Karpas-422 (cell line): ENCODE data around the gene ALX3. TPM values are rescaled to one million over a fixed set of nuclear protein-coding genes. Genes with fewer than 3 reads are reported as not detected.

Source experiments
- DNase-seq: peaks from one replicate; pipeline ENCODE4 v3.0.0-alpha.2; 2015
- H2AFZ ChIP-seq: fragments of 200-600 bp; sonication (generic); 2 replicates; pipeline ENCODE4 v1.6.1; 2014; ENCODE audit warnings: antibody characterized with exemption, low read length, mixed read lengths
- H3K27ac ChIP-seq: fragments of 200-600 bp; sonication (generic); 2 replicates; pipeline ENCODE4 v1.5.1; 2014; ENCODE audit warnings: mild to moderate bottlenecking, low read length, moderate library complexity
- H3K27me3 ChIP-seq: fragments of 200-600 bp; sonication (generic); 2 replicates; pipeline ENCODE4 v1.6.1; 2014; ENCODE audit warnings: low read length, mixed read lengths
- H3K36me3 ChIP-seq: fragments of 200-600 bp; sonication (generic); 2 replicates; pipeline ENCODE4 v1.6.1; 2014; ENCODE audit warnings: low read length, mixed read lengths; ENCODE audit not compliant: insufficient read depth
- H3K4me1 ChIP-seq: fragments of 200-600 bp; sonication (generic); 2 replicates; pipeline ENCODE4 v1.6.1; 2014; ENCODE audit warnings: mild to moderate bottlenecking, low read length, mixed read lengths
- H3K4me2 ChIP-seq: fragments of 200-600 bp; sonication (generic); 2 replicates; pipeline ENCODE4 v1.6.1; 2014; ENCODE audit warnings: low read length, low read depth, mild to moderate bottlenecking; ENCODE audit not compliant: poor library complexity, severe bottlenecking
- H3K4me3 ChIP-seq: fragments of 200-600 bp; sonication (generic); 2 replicates; pipeline ENCODE4 v1.5.1; 2014; ENCODE audit warnings: mild to moderate bottlenecking, antibody characterized with exemption, low read length, mixed read lengths
- H3K79me2 ChIP-seq: fragments of 200-600 bp; sonication (generic); 2 replicates; pipeline ENCODE4 v1.6.1; 2014; ENCODE audit warnings: mild to moderate bottlenecking, low read length, mixed read lengths
- H3K9ac ChIP-seq: fragments of 200-600 bp; sonication (generic); 2 replicates; pipeline ENCODE4 v1.6.0; 2014; ENCODE audit warnings: low read length
- H3K9me2 ChIP-seq: fragments of 200-600 bp; sonication (generic), shearing (Covaris generic); replicated peaks from 2 replicates; pipeline ENCODE4 v1.6.0; 2014; ENCODE audit warnings: mild to moderate bottlenecking, low read length, moderate library complexity; ENCODE audit not compliant: insufficient read depth
- H3K9me3 ChIP-seq: fragments of 300-700, 200-600 bp; sonication (generic); 2 replicates; pipeline ENCODE4 v1.6.1; 2014; ENCODE audit warnings: low read length, mixed read lengths
- H4K20me1 ChIP-seq: fragments of 200-600 bp; sonication (generic); 2 replicates; pipeline ENCODE4 v1.6.1; 2014; ENCODE audit warnings: mild to moderate bottlenecking, antibody characterized with exemption, low read length, low read depth; ENCODE audit not compliant: insufficient read depth
- total RNA-seq: library from RNA; depleted of rRNA; stranded (reverse); fragments of >200 nt; shearing (Covaris generic); gene quantifications from 2 replicates; pipeline ENCODE4 v1.2.3, GENCODE V29; 2014; ENCODE audit warnings: low replicate concordance

Gene ALX3
- total RNA-seq, 1 experiment from 2014 or later = not detected

GRCh38 chr1:110065841-110066240, 4.6 kb downstream of the ALX3 start:
- Histone ChIP-seq H3K4me3 (no peak overlapping the region), H3K4me2 (no peak overlapping the region), H3K9ac (no peak overlapping the region), H3K27me3 (no peaks in the 10 kb centered on the region), H3K9me2 (no peaks in the 10 kb centered on the region), H3K4me1 (peaks cover 6% of the 10 kb centered on the region; the same call in 1 of the 2 replicates), H3K79me2 (no peaks in the 10 kb centered on the region), H3K36me3 (no peaks in the 10 kb centered on the region), H3K9me3 (no peaks in the 10 kb centered on the region), H2AFZ (no peak overlapping the region), H3K27ac (no peak overlapping the region), H4K20me1 (no peaks in the 10 kb centered on the region)
- DNase-seq = no peak

GRCh38 chr1:110064576-110065337, 5.7 kb downstream of the ALX3 start:
- no peaks in the 10 kb centered on the region for H3K9me3 ChIP-seq
- no peak overlapping the region for H3K9ac ChIP-seq
- H3K27me3 ChIP-seq = no peaks in the 10 kb centered on the region
- no peaks in the 10 kb centered on the region for H3K36me3 ChIP-seq
- H3K4me2 ChIP-seq = no peak overlapping the region
- H2AFZ ChIP-seq = no peak overlapping the region
- H3K4me1 ChIP-seq = peaks cover 6% of the 10 kb centered on the region; the same call in 1 of the 2 replicates
- no peaks in the 10 kb centered on the region for H3K9me2 ChIP-seq
- no peak for DNase-seq
- no peak overlapping the region for H3K27ac ChIP-seq
- no peaks in the 10 kb centered on the region for H4K20me1 ChIP-seq
- H3K79me2 ChIP-seq = no peaks in the 10 kb centered on the region
- no peak overlapping the region for H3K4me3 ChIP-seq

GRCh38 chr1:110063781-110064180, 6.7 kb downstream of the ALX3 start:
- H3K4me2 ChIP-seq = no peak overlapping the region
- no peaks in the 10 kb centered on the region for H3K9me3 ChIP-seq
- H3K27ac ChIP-seq = no peak overlapping the region
- H3K36me3 ChIP-seq = no peaks in the 10 kb centered on the region
- no peak overlapping the region for H2AFZ ChIP-seq
- peaks cover 6% of the 10 kb centered on the region; the same call in 1 of the 2 replicates for H3K4me1 ChIP-seq
- no peaks in the 10 kb centered on the region for H4K20me1 ChIP-seq
- no peaks in the 10 kb centered on the region for H3K27me3 ChIP-seq
- no peaks in the 10 kb centered on the region for H3K79me2 ChIP-seq
- no peaks in the 10 kb centered on the region for H3K9me2 ChIP-seq
- H3K9ac ChIP-seq = no peak overlapping the region
- DNase-seq = no peak
- H3K4me3 ChIP-seq = no peak overlapping the region

GRCh38 chr1:110062612-110063011, 7.9 kb downstream of the ALX3 start:
- Histone ChIP-seq H3K27me3 (no peaks in the 10 kb centered on the region), H4K20me1 (no peaks in the 10 kb centered on the region), H3K9me2 (no peaks in the 10 kb centered on the region), H2AFZ (no peak overlapping the region), H3K36me3 (no peaks in the 10 kb centered on the region), H3K79me2 (no peaks in the 10 kb centered on the region), H3K4me2 (no peak overlapping the region), H3K9ac (no peak overlapping the region), H3K27ac (peak overlapping the region; percentile 20; the same call in 1 of the 2 replicates), H3K4me1 (peaks cover 6% of the 10 kb centered on the region; the same call in 1 of the 2 replicates), H3K4me3 (no peak overlapping the region), H3K9me3 (no peaks in the 10 kb centered on the region)
- no peak for DNase-seq

- Histone ChIP-seq H3K9me3 (no peaks in the 10 kb centered on the region), H3K4me1 (peaks cover 6% of the 10 kb centered on the region), H3K27me3 (no peaks in the 10 kb centered on the region), H3K79me2 (no peaks in the 10 kb centered on the region), H4K20me1 (no peaks in the 10 kb centered on the region), H3K4me2 (no peak overlapping the region), H3K9ac (0 out of 2 replicates have a peak overlapping the region, but pooled peaks have one; percentile 7), H2AFZ (no peak overlapping the region), H3K36me3 (peaks cover 6% of the 10 kb centered on the region; the same call in 1 of the 2 replicates), H3K9me2 (no peaks in the 10 kb centered on the region), H3K4me3 (no peak overlapping the region), H3K27ac (no peak overlapping the region; the same call in 1 of the 2 replicates)
- no peak for DNase-seq
Measured at GRCh38 chr1:110061341-110061740, 9.1 kb downstream of the ALX3 start.

- H3K79me2 ChIP-seq = no peaks in the 10 kb centered on the region
- H3K36me3 ChIP-seq = peaks cover 13% of the 10 kb centered on the region; the same call in 1 of the 2 replicates
- H3K9me3 ChIP-seq = no peaks in the 10 kb centered on the region
- no peak overlapping the region for H3K4me2 ChIP-seq
- DNase-seq = no peak
- no peaks in the 10 kb centered on the region for H3K27me3 ChIP-seq
- H3K4me1 ChIP-seq = peaks cover 10% of the 10 kb centered on the region
- H2AFZ ChIP-seq = no peak overlapping the region
- no peak overlapping the region for H3K27ac ChIP-seq
- no peaks in the 10 kb centered on the region for H3K9me2 ChIP-seq
- H3K4me3 ChIP-seq = no peak overlapping the region
- no peak overlapping the region for H3K9ac ChIP-seq
- no peaks in the 10 kb centered on the region for H4K20me1 ChIP-seq
Measured at GRCh38 chr1:110060662-110061060, 9.8 kb downstream of the ALX3 start.

- H3K9me3 ChIP-seq = no peaks in the 10 kb centered on the region
Measured at GRCh38 chr1:110060034-110060661, 10.3 kb downstream of the ALX3 start.

GRCh38 chr1:110059133-110059863, 11.2 kb downstream of the ALX3 start:
- H3K79me2 ChIP-seq = no peaks in the 10 kb centered on the region; the same call in 1 of the 2 replicates
- H2AFZ ChIP-seq = no peak overlapping the region
- no peaks in the 10 kb centered on the region for H3K9me3 ChIP-seq
- H4K20me1 ChIP-seq = no peaks in the 10 kb centered on the region
- no peaks in the 10 kb centered on the region for H3K27me3 ChIP-seq
- H3K4me1 ChIP-seq = peaks cover 21% of the 10 kb centered on the region
- H3K36me3 ChIP-seq = peaks cover 26% of the 10 kb centered on the region; the same call in 1 of the 2 replicates
- no peak overlapping the region for H3K4me2 ChIP-seq
- H3K4me3 ChIP-seq = no peak overlapping the region
- no peak for DNase-seq
- no peak overlapping the region for H3K9ac ChIP-seq
- H3K9me2 ChIP-seq = no peaks in the 10 kb centered on the region
- H3K27ac ChIP-seq = peak overlapping the region; percentile 18; the same call in 1 of the 2 replicates

More at GRCh38 chr1:110060034-110060661, 10.3 kb downstream of the ALX3 start:
- Histone ChIP-seq H3K4me3 (no peak overlapping the region), H4K20me1 (no peaks in the 10 kb centered on the region), H3K9me2 (no peaks in the 10 kb centered on the region), H3K9ac (no peak overlapping the region), H3K27me3 (no peaks in the 10 kb centered on the region), H2AFZ (no peak overlapping the region), H3K4me1 (peaks cover 15% of the 10 kb centered on the region), H3K36me3 (peaks cover 18% of the 10 kb centered on the region; the same call in 1 of the 2 replicates), H3K27ac (no peak overlapping the region), H3K79me2 (no peaks in the 10 kb centered on the region), H3K4me2 (no peak overlapping the region)
- peak; percentile 91 for DNase-seq
